Thyroid gland (tissue), 4 donors: Measurements from ENCODE around the gene ANKFY1. TPM values are rescaled to one million over a fixed set of nuclear protein-coding genes. Genes with fewer than 3 reads are reported as not detected.
"Not testable (repeated sequence)": the region's sequence is repeated elsewhere in the genome, so short reads cannot be mapped to it uniquely, and the experiment has no call there.

Experiments used
- DNase-seq, 2 donors: peaks; one replicate each; pipeline ENCODE4 v3.0.0-alpha.2; 2019
- H3K27ac ChIP-seq, 3 donors: fragments of 200-600 bp; sonication (generic); 1 replicate in 2 of 3; 2 replicates in 1 of 3; pipeline ENCODE4 v1.5.1; 2016 to 2019; ENCODE audit warnings: mild to moderate bottlenecking in 1 of 3, moderate library complexity in 1 of 3
- H3K27me3 ChIP-seq: fragments of 200-600 bp; sonication (generic); one replicate; pipeline ENCODE4 v1.5.1; 2019
- H3K36me3 ChIP-seq, 2 donors: fragments of 200-600 bp; sonication (generic); one replicate each; pipeline ENCODE4 v1.5.1; 2016 to 2019
- H3K4me1 ChIP-seq, 2 donors: fragments of 200-600 bp; sonication (generic); one replicate each; pipeline ENCODE4 v1.5.1; 2017 to 2019
- H3K4me3 ChIP-seq, 3 donors: fragments of 200-600 bp; sonication (generic); replicated peaks in 1 of 3; 1 replicate in 2 of 3; 2 replicates in 1 of 3; pipeline ENCODE4 v1.5.1; 2016; ENCODE audit warnings: mild to moderate bottlenecking in 1 of 3
- H3K9me3 ChIP-seq: fragments of 200-600 bp; sonication (generic); one replicate; pipeline ENCODE4 v1.5.1; 2017
- CTCF ChIP-seq, 6 experiments: fragments of 200-600 bp in 3 of 6; fragments of 450-650 bp in 3 of 6; sonication (generic) in 3 of 6; IDR thresholded peaks; one replicate each; pipeline ENCODE4 v1.5.1; 2016 to 2019; ENCODE audit warnings: antibody characterized with exemption in 6 of 6, mild to moderate bottlenecking in 2 of 6, inconsistent platforms in 1 of 6, moderate library complexity in 1 of 6
- POLR2A ChIP-seq, 2 donors: fragments of 450-650 bp; IDR thresholded peaks; one replicate each; pipeline ENCODE4 v1.6.1; 2017; ENCODE audit warnings: antibody characterized with exemption in 2 of 2, mild to moderate bottlenecking in 2 of 2, moderate library complexity in 1 of 2
- WGBS, 2 donors: methylation state at CpG; one replicate each; pipeline ENCODE4 v1.1.5; 2017; 5-methylcytosine and 5-hydroxymethylcytosine counted together
- intact Hi-C: fragments of 100-400 bp; cut with DNase I; formaldehyde crosslinking; loops from one replicate; pipeline ENCODE4 v1.15.1; 2023
- total RNA-seq, 4 donors: library from RNA; depleted of rRNA; stranded (reverse); fragments of >200 nt; gene quantifications; one replicate each; pipeline ENCODE4 v1.2.3, GENCODE V29; 2016

Gene ANKFY1
- total RNA-seq, 4 donors from 2014 or later = 36.8 to 51.3 (median 46.3) TPM

- TF ChIP-seq CTCF (IDR thresholded peaks at IDR 0.05) (no peak), POLR2A (IDR thresholded peaks at IDR 0.05) (no peak)
- peaks cover 24 to 27% of the 10 kb centered on the region in 2 donors for H3K4me1 ChIP-seq
- no peaks in the 10 kb centered on the region for H3K9me3 ChIP-seq
- peak overlapping the region in 2 of 3 donors; percentile 66 to 98 for H3K4me3 ChIP-seq
- 79 to 83% methylated on average over 3 of the region's 3 CpGs for WGBS, 2 donors
- H3K27me3 ChIP-seq = no peaks in the 10 kb centered on the region
- intact Hi-C loops = loop anchor here (5.0 kb wide), 1 partner anchor 223 kb away; the partner anchor contains the start of gene UBE2G1
- H3K36me3 ChIP-seq = no peaks in the 10 kb centered on the region
- H3K27ac ChIP-seq = peak overlapping the region; percentile 95 to 99 (median 99)
- no peak for DNase-seq
These were observed 119.4 kb downstream of the ANKFY1 start for GRCh38 chr17:4144422-4144747.

GRCh38 chr17:4143563-4144421 is 120.0 kb downstream of the ANKFY1 start:
- no peaks in the 10 kb centered on the region for H3K27me3 ChIP-seq
- H3K4me1 ChIP-seq = peaks cover 24 to 27% of the 10 kb centered on the region in 2 donors
- peak; percentile 88 to 90 for DNase-seq
- intact Hi-C loops = loop anchor here (5.0 kb wide), 1 partner anchor 224 kb away; the partner anchor contains the start of gene UBE2G1
- no peaks in the 10 kb centered on the region for H3K36me3 ChIP-seq
- peak overlapping the region; percentile 95 to 99 (median 99) for H3K27ac ChIP-seq
- H3K9me3 ChIP-seq = no peaks in the 10 kb centered on the region
- WGBS, 2 donors = 2 to 3% methylated on average over 40 to 56 of the region's 69 CpGs
- peak overlapping the region; percentile 66 to 98 (median 72) for H3K4me3 ChIP-seq
- peak in 1 of 6 experiments; percentile 11 for TF ChIP-seq CTCF (IDR thresholded peaks at IDR 0.05)
- TF ChIP-seq POLR2A (IDR thresholded peaks at IDR 0.05) = peak; percentile 16 to 73

- H3K27ac ChIP-seq = peak overlapping the region; percentile 45 to 99 (median 99)
- peaks cover 29 to 38% of the 10 kb centered on the region in 2 donors for H3K4me1 ChIP-seq
- DNase-seq = peak; percentile 28 to 39
- no peaks in the 10 kb centered on the region for H3K36me3 ChIP-seq
- no peaks in the 10 kb centered on the region for H3K27me3 ChIP-seq
- WGBS, 2 donors = 7 to 14% methylated on average over 14 to 31 of the region's 56 CpGs
- TF ChIP-seq POLR2A (IDR thresholded peaks at IDR 0.05) (no peak), CTCF (IDR thresholded peaks at IDR 0.05) (no peak)
- intact Hi-C loops = loop anchor here (5.0 kb wide), 1 partner anchor 225 kb away; the partner anchor contains the start of gene UBE2G1
- H3K9me3 ChIP-seq = no peaks in the 10 kb centered on the region
- peak overlapping the region; percentile 30 to 98 (median 67) for H3K4me3 ChIP-seq
These were observed 121.5 kb downstream of the ANKFY1 start for GRCh38 chr17:4142107-4142900.

- Histone ChIP-seq H3K36me3 (no peaks in the 10 kb centered on the region), H3K27ac (no peak overlapping the region), H3K4me1 (peaks cover 41 to 51% of the 10 kb centered on the region in 2 donors), H3K4me3 (no peak overlapping the region), H3K27me3 (no peaks in the 10 kb centered on the region), H3K9me3 (no peaks in the 10 kb centered on the region)
- no peak for DNase-seq
- 76 to 81% methylated on average over 2 of the region's 2 CpGs for WGBS, 2 donors
- intact Hi-C loops = loop anchor here (5.0 kb wide), 1 partner anchor 227 kb away; the partner anchor contains the start of gene UBE2G1
- no peak for TF ChIP-seq CTCF (IDR thresholded peaks at IDR 0.05)
- TF ChIP-seq POLR2A (IDR thresholded peaks at IDR 0.05) = no peak
These were observed 123.7 kb downstream of the ANKFY1 start for GRCh38 chr17:4140125-4140524.

GRCh38 chr17:4138906-4139526 is 124.8 kb downstream of the ANKFY1 start:
- DNase-seq, H3K4me3 ChIP-seq, H3K9me3 ChIP-seq, H3K27me3 ChIP-seq, H3K36me3 ChIP-seq, H3K27ac ChIP-seq, intact Hi-C loops: not testable (repeated sequence)
- 86% methylated on average over 9 of the region's 9 CpGs for WGBS, 2 donors
- H3K4me1 ChIP-seq = peaks cover 35 to 45% of the 10 kb centered on the region in 2 donors
